D721Med (cell line): Measurements from ENCODE around the gene CLP1.

Experiments
- DNase-seq: peaks from one replicate; pipeline ENCODE4 v3.0.0; 2011; ENCODE audit warnings: low spot score; ENCODE audit not compliant: insufficient read length
- FAIRE-seq: peaks from 2 replicates; lab custom pipeline; 2011; peaks lifted over from hg19 to GRCh38; lab: Jason Lieb, UNC
- TF ChIP-seq, protein P1 (sequence below): IDR thresholded peaks from 2 replicates; pipeline ENCODE4 v1.5.1; 2012; ENCODE audit warnings: mild to moderate bottlenecking, control low read depth; ENCODE audit not compliant: insufficient read depth; ENCODE audit errors: missing control alignments

Gene CLP1

DNA sequence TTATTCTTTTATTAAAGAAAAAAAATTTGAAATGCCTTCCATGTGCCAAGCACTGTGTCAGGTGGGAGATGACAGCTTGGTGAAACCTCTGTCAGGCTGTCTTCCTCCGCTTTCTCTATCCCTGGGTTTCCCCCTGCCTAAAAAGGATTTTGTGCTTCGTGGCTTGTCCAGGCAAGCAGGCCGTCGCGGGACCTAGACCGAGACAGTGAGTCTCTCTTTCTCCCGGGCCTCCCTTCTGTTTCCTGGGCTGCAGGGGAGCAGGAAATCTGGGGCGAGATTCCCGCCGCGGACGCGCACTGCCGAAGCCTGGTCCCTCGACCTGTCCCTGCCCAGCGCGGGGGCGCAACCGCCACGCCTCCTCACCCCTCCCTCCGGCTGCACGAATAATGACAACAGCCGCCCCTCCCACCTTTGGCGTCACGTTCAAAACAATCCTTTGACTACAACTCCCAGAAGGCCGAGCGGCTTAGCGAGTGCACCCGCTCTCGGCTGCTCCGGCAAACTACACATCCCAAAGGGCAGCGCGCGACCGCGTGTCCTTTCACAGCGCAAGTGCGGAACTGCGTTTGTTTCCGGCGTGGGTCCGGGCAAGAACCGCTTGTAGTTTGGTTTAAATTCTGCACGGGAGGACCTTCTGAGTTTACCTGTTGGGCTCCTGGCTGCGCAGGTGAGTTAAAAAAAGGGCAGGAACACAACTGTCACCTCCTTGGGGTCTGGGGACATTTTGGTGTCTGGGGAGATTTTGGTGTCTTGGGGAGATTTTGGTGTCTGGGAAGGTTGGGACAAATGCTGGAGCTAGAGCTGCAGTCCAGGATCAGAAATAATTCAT is at the start of gene CLP1:
TSS of gene CLP1 (plus strand) at position 569 of the 829 bp plus-strand sequence. CDS start 1,715 bp downstream, outside the sequence.
- DNase-seq (peak; percentile 80), FAIRE-seq (no peak)
- TF ChIP-seq, protein P1, sequence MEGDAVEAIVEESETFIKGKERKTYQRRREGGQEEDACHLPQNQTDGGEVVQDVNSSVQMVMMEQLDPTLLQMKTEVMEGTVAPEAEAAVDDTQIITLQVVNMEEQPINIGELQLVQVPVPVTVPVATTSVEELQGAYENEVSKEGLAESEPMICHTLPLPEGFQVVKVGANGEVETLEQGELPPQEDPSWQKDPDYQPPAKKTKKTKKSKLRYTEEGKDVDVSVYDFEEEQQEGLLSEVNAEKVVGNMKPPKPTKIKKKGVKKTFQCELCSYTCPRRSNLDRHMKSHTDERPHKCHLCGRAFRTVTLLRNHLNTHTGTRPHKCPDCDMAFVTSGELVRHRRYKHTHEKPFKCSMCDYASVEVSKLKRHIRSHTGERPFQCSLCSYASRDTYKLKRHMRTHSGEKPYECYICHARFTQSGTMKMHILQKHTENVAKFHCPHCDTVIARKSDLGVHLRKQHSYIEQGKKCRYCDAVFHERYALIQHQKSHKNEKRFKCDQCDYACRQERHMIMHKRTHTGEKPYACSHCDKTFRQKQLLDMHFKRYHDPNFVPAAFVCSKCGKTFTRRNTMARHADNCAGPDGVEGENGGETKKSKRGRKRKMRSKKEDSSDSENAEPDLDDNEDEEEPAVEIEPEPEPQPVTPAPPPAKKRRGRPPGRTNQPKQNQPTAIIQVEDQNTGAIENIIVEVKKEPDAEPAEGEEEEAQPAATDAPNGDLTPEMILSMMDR: no peak

DNA sequence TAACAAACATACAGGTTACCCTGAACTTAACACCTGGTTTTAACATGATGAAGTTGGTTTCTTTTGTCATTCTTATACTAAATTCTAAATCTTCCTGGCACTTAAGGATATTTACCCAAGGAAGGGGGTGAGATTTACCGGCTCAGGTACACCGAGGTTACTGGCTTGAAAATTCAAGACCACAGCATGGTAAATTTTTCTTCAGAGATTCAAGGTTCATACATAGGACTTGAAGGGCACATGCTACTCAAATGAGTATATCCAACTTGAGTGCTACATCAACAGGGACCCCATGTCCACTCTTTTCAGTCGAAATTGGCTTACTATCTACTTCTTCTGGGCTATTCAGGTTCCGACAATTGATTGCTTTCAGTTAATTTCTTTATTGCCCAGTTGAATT is 47.4 kb upstream of the CLP1 start:
- FAIRE-seq (no peak), DNase-seq (no peak)
- TF ChIP-seq, protein P1: no peak

DNA sequence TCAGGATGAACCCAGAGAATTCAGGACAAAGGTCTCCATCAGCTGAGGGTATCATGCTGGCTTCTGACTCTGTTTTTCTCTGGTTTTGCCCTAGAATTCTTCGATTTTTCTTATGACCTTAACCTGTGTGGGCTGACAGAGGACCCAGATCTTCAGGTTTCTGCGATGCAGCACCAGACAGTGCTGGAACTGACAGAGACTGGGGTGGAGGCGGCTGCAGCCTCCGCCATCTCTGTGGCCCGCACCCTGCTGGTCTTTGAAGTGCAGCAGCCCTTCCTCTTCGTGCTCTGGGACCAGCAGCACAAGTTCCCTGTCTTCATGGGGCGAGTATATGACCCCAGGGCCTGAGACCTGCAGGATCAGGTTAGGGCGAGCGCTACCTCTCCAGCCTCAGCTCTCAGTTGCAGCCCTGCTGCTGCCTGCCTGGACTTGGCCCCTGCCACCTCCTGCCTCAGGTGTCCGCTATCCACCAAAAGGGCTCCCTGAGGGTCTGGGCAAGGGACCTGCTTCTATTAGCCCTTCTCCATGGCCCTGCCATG is 43.3 kb upstream of the CLP1 start:
- FAIRE-seq (no peak), DNase-seq (no peak)
- TF ChIP-seq, protein P1: no peak

DNA sequence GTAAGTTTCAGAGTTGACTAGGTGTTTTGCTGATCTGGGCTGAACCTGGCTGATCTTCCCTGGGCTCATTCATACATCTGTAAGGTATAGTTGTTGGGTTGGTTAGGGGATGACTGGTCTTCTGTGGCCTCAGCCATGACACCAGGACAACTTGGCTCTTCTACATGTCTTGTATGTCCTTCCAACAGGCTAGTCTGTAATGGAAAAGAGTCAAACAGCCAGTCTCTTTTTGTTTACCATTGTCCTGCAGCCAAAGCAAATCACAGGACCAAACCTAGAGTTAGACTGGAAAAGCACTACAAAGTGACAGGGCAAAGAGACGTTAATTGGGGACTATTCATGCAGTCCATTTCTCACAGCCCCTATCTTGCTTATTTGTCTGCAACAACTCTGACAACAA is 42.3 kb upstream of the CLP1 start:
- TF ChIP-seq, protein P1: no peak
- FAIRE-seq: no peak

DNA sequence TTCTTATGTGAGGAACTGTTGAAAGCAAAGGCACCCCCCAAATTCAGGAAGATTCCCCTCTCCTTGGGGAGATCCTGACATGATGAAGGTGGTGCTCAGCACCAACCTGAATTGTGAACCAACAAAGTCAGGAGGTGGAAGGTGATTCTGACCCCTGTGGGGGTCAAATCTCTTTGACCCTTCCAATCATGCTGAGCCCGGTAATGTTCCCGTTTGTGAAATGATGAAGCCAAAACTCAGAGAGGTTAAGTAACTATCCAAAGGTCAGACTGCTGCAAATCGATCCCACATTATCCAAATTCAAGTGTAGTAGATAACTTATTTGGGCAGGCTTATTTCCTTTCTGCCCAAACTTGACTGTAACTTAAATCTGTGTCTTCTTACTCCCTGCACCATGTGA is 41.0 kb upstream of the CLP1 start:
- no peak for FAIRE-seq
- TF ChIP-seq, protein P1: no peak
- DNase-seq: no peak

More for the DNA sequence above, 42.3 kb upstream of the CLP1 start:
- no peak for DNase-seq

DNA sequence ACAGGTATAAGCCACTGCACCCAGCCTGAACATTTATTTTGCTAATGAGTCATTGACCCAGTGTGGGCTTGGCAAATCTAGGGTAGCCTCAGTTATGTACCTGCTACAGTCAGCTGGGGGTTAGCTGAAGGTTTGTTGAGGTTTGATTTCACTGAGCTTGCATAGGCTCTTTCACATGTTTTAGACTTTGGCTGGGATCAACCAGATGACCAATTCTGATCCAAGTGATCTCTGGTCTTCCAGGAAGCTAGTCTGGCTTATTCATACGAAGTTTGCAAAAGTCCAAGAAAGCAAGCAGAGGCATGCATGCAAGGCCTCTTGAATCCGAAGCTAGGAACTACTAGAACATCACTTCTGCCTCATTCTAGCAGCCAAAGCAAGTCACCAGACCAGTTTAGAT is 39.1 kb upstream of the CLP1 start:
- DNase-seq (no peak), FAIRE-seq (no peak)
- TF ChIP-seq, protein P1: no peak

DNA sequence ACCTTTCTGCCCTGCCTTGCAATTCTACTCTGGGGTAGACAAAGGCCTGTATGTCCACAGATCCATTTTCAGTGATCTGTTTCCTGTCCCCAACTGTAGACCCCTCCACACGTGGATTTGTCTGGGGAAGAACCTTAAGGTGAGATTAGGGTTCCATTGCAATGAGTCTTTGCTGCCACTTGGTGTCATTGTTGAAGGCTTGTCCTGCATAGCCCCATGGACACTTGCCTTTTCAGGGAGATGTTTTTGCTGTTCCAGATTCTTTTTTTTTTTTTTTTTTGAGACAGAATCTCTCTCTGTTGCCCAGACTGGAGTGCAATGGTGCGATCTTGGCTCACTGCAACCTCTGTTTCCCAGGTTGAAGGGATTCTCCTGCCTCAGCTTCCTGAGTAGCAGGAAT is 38.2 kb upstream of the CLP1 start:
- FAIRE-seq (no peak), DNase-seq (no peak)
- TF ChIP-seq, protein P1: no peak
